Measurements from ENCODE around the gene ITGB3BP.

ITGB3BP gene

GRCh38 chr1:63509718-63510117 is 13.3 kb downstream of the ITGB3BP start:
- no peak for DNase-seq (ENCODE audit: low read depth in 2 of 2)
- H3K4me3 ChIP-seq (replicated peaks in 1 of 2; ENCODE audit: low read depth in 2 of 2, low read length in 2 of 2): no peak overlapping the region
- no peak for TF ChIP-seq CTCF (IDR thresholded peaks at IDR 0.05; ENCODE audit: low read depth, low read length)

GRCh38 chr1:63506782-63507181 is 16.2 kb downstream of the ITGB3BP start:
- TF ChIP-seq CTCF (IDR thresholded peaks at IDR 0.05; ENCODE audit: low read depth, low read length): no peak

GRCh38 chr1:63501256-63501655 is 21.8 kb downstream of the ITGB3BP start:
- no peak for TF ChIP-seq CTCF (IDR thresholded peaks at IDR 0.05; ENCODE audit: low read depth, low read length)
- no peak for DNase-seq (ENCODE audit: low read depth in 2 of 2)
- no peak overlapping the region for H3K4me3 ChIP-seq (replicated peaks in 1 of 2; ENCODE audit: low read depth in 2 of 2, low read length in 2 of 2)

More at GRCh38 chr1:63506782-63507181, 16.2 kb downstream of the ITGB3BP start:
- H3K4me3 ChIP-seq (replicated peaks in 1 of 2; ENCODE audit: low read depth in 2 of 2, low read length in 2 of 2): no peak overlapping the region
- no peak for DNase-seq (ENCODE audit: low read depth in 2 of 2)

GRCh38 chr1:63498106-63498505 is 24.9 kb downstream of the ITGB3BP start:
- TF ChIP-seq CTCF (IDR thresholded peaks at IDR 0.05; ENCODE audit: low read depth, low read length): no peak
- no peak overlapping the region for H3K4me3 ChIP-seq (replicated peaks in 1 of 2; ENCODE audit: low read depth in 2 of 2, low read length in 2 of 2)
- DNase-seq (ENCODE audit: low read depth in 2 of 2): no peak

GRCh38 chr1:63497577-63497976 is 25.4 kb downstream of the ITGB3BP start:
- DNase-seq (ENCODE audit: low read depth in 2 of 2): no peak
- TF ChIP-seq CTCF (IDR thresholded peaks at IDR 0.05; ENCODE audit: low read depth, low read length): no peak

GRCh38 chr1:63487336-63488065 is 35.5 kb downstream of the ITGB3BP start:
- no peak for TF ChIP-seq CTCF (IDR thresholded peaks at IDR 0.05; ENCODE audit: low read depth, low read length)
- no peak overlapping the region for H3K4me3 ChIP-seq (replicated peaks in 1 of 2; ENCODE audit: low read depth in 2 of 2, low read length in 2 of 2)
- DNase-seq (ENCODE audit: low read depth in 2 of 2): peak; percentile 54 to 69

More at GRCh38 chr1:63497577-63497976, 25.4 kb downstream of the ITGB3BP start:
- H3K4me3 ChIP-seq (replicated peaks in 1 of 2; ENCODE audit: low read depth in 2 of 2, low read length in 2 of 2): no peak overlapping the region

GRCh38 chr1:63486629-63487028 is 36.4 kb downstream of the ITGB3BP start:
- peak in 1 of 2 donors; percentile 15 for DNase-seq (ENCODE audit: low read depth in 2 of 2)
- no peak for TF ChIP-seq CTCF (IDR thresholded peaks at IDR 0.05; ENCODE audit: low read depth, low read length)
- no peak overlapping the region for H3K4me3 ChIP-seq (replicated peaks in 1 of 2; ENCODE audit: low read depth in 2 of 2, low read length in 2 of 2)

All from cardiac fibroblast (primary cell).